GM12878 (cell line): ENCODE results near the gene UCP1. TPM values are rescaled to one million over a fixed set of nuclear protein-coding genes. Genes with fewer than 3 reads are reported as not detected.

Experiments
- ATAC-seq: fragments of 200-7000 bp; cut with Tn5 transposase; 3 replicates; pipeline ENCODE4 v1.9.1; 2020; ENCODE audit warnings: mild to moderate bottlenecking, moderate library complexity
- BruUV-seq: library from RNA; stranded (reverse); fragments of 400-500 nt; replicated peaks from 2 replicates; lab custom pipeline; 2021; lab: Mats Ljungman, UMichigan
- CTCF ChIA-PET: fragments of 300-600 bp; sonication (Branson Sonifier 250); formaldehyde crosslinking; extraction: SDS; loops from one replicate; lab custom pipeline; 2021; ENCODE audit warnings: inconsistent platforms; lab: Yijun Ruan, JAX
- POLR2A ChIA-PET: fragments of 350-600 bp; formaldehyde crosslinking; extraction: SDS; loops from one replicate; lab custom pipeline; 2021; ENCODE audit warnings: inconsistent platforms; lab: Charles Lee
- RAD21 ChIA-PET: fragments of 300-600 bp; sonication (Branson Sonifier 250); formaldehyde crosslinking; loops from one replicate; lab custom pipeline; 2023; ENCODE audit warnings: antibody characterized with exemption; ENCODE audit not compliant: unreplicated experiment; lab: Charles Lee
- SMC1A ChIA-PET: fragments of 300-600 bp; sonication (Branson Sonifier 250); formaldehyde crosslinking; loops from one replicate; lab custom pipeline; 2023; ENCODE audit not compliant: unreplicated experiment, uncharacterized antibody; lab: Charles Lee
- DNase-seq: peaks from one replicate; pipeline ENCODE4 v3.0.0-alpha.2; 2011; ENCODE audit warnings: low read depth, low spot score
- FAIRE-seq: peaks from 3 replicates; lab custom pipeline; 2011; peaks lifted over from hg19 to GRCh38; lab: Jason Lieb, UNC
- H2AFZ ChIP-seq: 2 replicates; pipeline ENCODE4 v1.6.0; 2011; ENCODE audit warnings: low read depth, low read length, control low read depth; ENCODE audit not compliant: control insufficient read depth
- H3K27ac ChIP-seq: 2 replicates; pipeline ENCODE4 v1.5.1; 2011; ENCODE audit warnings: control low read depth; ENCODE audit not compliant: control insufficient read depth, insufficient read depth
- H3K27me3 ChIP-seq, 2 experiments: replicated peaks in 1 of 2; 2 replicates each; pipeline versions ENCODE4 v1.6.0 to v1.6.1; 2011; ENCODE audit warnings: low read length in 1 of 2; ENCODE audit not compliant: control insufficient read depth in 2 of 2, insufficient read depth in 2 of 2
- H3K36me3 ChIP-seq, 2 experiments: 2 replicates each; pipeline ENCODE4 v1.5.1; 2011; ENCODE audit warnings: low read length in 1 of 2; ENCODE audit not compliant: control insufficient read depth in 2 of 2, insufficient read depth in 2 of 2
- H3K4me1 ChIP-seq: 2 replicates; pipeline ENCODE4 v1.6.1; 2011; ENCODE audit warnings: mild to moderate bottlenecking, low read length, moderate library complexity, mixed read lengths; ENCODE audit not compliant: control insufficient read depth, insufficient read depth
- H3K4me2 ChIP-seq: 2 replicates; pipeline ENCODE4 v1.6.0; 2011; ENCODE audit warnings: control low read depth; ENCODE audit not compliant: control insufficient read depth, insufficient read depth
- H3K4me3 ChIP-seq: fragments of 200-600 bp; sonication (generic); 2 replicates; pipeline ENCODE4 v1.5.1; 2016
- H3K79me2 ChIP-seq: 2 replicates; pipeline ENCODE4 v1.6.0; 2011; ENCODE audit warnings: low read length; ENCODE audit not compliant: control insufficient read depth, insufficient read depth
- H3K9ac ChIP-seq: 2 replicates; pipeline ENCODE4 v1.8.0; 2011; ENCODE audit warnings: low read length, control low read depth, mixed read lengths; ENCODE audit not compliant: control insufficient read depth, insufficient read depth
- H3K9me3 ChIP-seq: replicated peaks from 3 replicates; pipeline ENCODE4 v1.5.1; 2011; ENCODE audit warnings: mild to moderate bottlenecking, low read length; ENCODE audit not compliant: control insufficient read depth, insufficient read depth
- H4K20me1 ChIP-seq: 2 replicates; pipeline ENCODE4 v1.6.0; 2011; ENCODE audit not compliant: control insufficient read depth, insufficient read depth
- EZH2 ChIP-seq: IDR thresholded peaks from 2 replicates; pipeline ENCODE4 v1.6.1; 2012; ENCODE audit warnings: low read depth, mild to moderate bottlenecking, control low read depth, inconsistent platforms, low read length, borderline replicate concordance; ENCODE audit not compliant: control insufficient read depth
- KAT2A ChIP-seq: conservative IDR thresholded peaks from 2 replicates; pipeline ENCODE4 v1.6.1; 2011; ENCODE audit warnings: low read depth, low read length; ENCODE audit not compliant: control insufficient read depth
- MTA2 ChIP-seq: fragments of 450-650 bp; IDR thresholded peaks from 2 replicates; pipeline ENCODE4 v1.6.1; 2016; ENCODE audit warnings: low read depth, mild to moderate bottlenecking, moderate library complexity
- SIN3A ChIP-seq: IDR thresholded peaks from 2 replicates; pipeline ENCODE4 v1.6.1; 2012; ENCODE audit warnings: low read depth, low read length, improper control_type of control experiment
- SREBF1 ChIP-seq: IDR thresholded peaks from 2 replicates; pipeline ENCODE4 v1.6.1; 2012; ENCODE audit warnings: mild to moderate bottlenecking, low read length
- STAT3 ChIP-seq: IDR thresholded peaks from 2 replicates; pipeline ENCODE4 v1.6.1; 2011; ENCODE audit warnings: low read depth, low read length, improper control_type of control experiment
- ZBED1 ChIP-seq: IDR thresholded peaks from 2 replicates; pipeline ENCODE4 v1.6.1; 2016; ENCODE audit warnings: borderline replicate concordance
- WGBS: methylation state at CpG from one replicate; pipeline ENCODE4 v1.1.6; 2016; ENCODE audit warnings: low lambda C conversion rate; ENCODE audit not compliant: insufficient replicate concordance, insufficient coverage; ENCODE audit errors: missing lambda C conversion rate; 5-methylcytosine and 5-hydroxymethylcytosine counted together
- in situ Hi-C: fragments of 300-500 bp; cut with MboI; formaldehyde crosslinking; loops from 9 replicates; pipeline ENCODE4 v1.14.3; 2018; ENCODE audit warnings: mixed read lengths
- intact Hi-C: fragments of 100-400 bp; cut with micrococcal nuclease; formaldehyde crosslinking; loops from one replicate; pipeline ENCODE4 v1.14.2; 2022; ENCODE audit not compliant: unreplicated experiment
- polyA plus RNA-seq, 11 experiments: library from polyadenylated mRNA; depleted of rRNA in 4 of 11; unstranded in 6 of 11; stranded (reverse) in 5 of 11; fragments of >200 nt; fragmentation: Nextera tagmentation in 4 of 11; fragmentation: Illumina TruSeq in 1 of 11; extraction: Ambion mirVana in 4 of 11; extraction: Trizol in 1 of 11; gene quantifications; 1 replicate in 1 of 11; 2 replicates in 10 of 11; pipeline versions ENCODE4 v1.2.1 to v1.2.3, GENCODE V29; 2011 to 2016; ENCODE audit warnings: inconsistent platforms in 2 of 11, missing spikeins in 2 of 11, low read depth in 1 of 11
- total RNA-seq, 4 experiments: library from RNA; depleted of rRNA in 3 of 4; stranded (reverse); fragments of >200 nt in 3 of 4; fragmentation: Illumina TruSeq in 1 of 4; extraction: Trizol in 1 of 4; gene quantifications; 2 replicates each; pipeline versions ENCODE4 v1.2.1 to v1.2.3, GENCODE V29; 2013 to 2021
- TF ChIP-seq, protein P1 (sequence below): fragments of 450-650 bp; IDR thresholded peaks from 2 replicates; pipeline ENCODE4 v1.6.1; 2017; ENCODE audit warnings: mild to moderate bottlenecking
- TF ChIP-seq, protein P2 (sequence below): fragments of 150-350 bp; IDR thresholded peaks from 2 replicates; pipeline ENCODE4 v1.6.1; 2016; ENCODE audit warnings: low read depth, low read length

The UCP1 gene
- total and polyA plus RNA-seq, 10 of the 15 experiments (the other 5 are each of a cell fraction or from before 2014, with no cell fraction given), result not detected

DNA sequence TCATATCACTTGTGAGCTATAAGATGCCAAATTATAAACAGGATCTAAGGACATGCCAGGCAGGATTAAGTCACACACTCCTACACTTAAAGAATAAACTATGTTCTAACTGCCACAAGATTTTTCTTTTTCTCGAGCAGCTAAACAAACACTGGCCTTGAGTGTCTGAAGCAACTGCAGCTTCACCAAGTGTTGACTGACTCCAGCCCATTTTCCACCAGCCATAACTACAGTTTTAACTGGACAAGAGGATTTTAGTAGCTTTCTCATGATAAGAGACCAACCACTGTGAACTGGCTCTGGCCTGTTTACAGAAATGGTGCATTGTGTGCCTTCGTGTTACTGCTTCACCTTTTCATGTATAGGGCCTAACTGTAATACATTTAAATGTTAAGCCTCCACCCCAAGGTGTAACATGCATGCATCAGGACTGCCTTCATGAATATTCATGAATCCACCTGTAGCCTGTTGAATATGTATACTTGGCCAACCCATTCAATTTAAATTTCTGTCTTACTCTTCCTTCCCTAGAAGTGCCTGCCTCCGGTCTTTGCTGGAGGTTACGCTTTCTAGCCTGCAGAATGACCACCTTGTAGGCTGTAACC is 10.8 kb downstream of the UCP1 start:
- intact Hi-C loops, result no loop called here
- Histone ChIP-seq H2AFZ (no peak overlapping the region), H4K20me1 (no peaks in the 10 kb centered on the region), H3K4me1 (peaks cover 10% of the 10 kb centered on the region), H3K79me2 (no peaks in the 10 kb centered on the region), H3K4me3 (no peak overlapping the region), H3K4me2 (no peak overlapping the region), H3K36me3 (no peaks in the 10 kb centered on the region), H3K27ac (no peak overlapping the region), H3K27me3 (no peaks in the 10 kb centered on the region), H3K9ac (no peak overlapping the region), H3K9me3 (no peaks in the 10 kb centered on the region)
- ChIA-PET SMC1A (no interaction called here), RAD21 (interaction anchor here (1.4 kb wide), 1 partner anchor 52 kb away, joined by 4 read pairs; no protein-coding TSS in a partner anchor), POLR2A (interaction anchor here (2.0 kb wide), 1 partner anchor 34 kb away, joined by 9 read pairs; the partner anchor contains the start of gene ELMOD2), CTCF (interaction anchor here (1.3 to 2.8 kb wide), 2 partner anchors 29 to 34 kb away, joined by 4 to 23 read pairs; partner anchors contain the start of gene ELMOD2)
- in situ Hi-C loops, result no loop called here
- BruUV-seq, result no TSS peak
- FAIRE-seq (no peak), DNase-seq (no peak), ATAC-seq (no peak)
- TF ChIP-seq, protein P1, sequence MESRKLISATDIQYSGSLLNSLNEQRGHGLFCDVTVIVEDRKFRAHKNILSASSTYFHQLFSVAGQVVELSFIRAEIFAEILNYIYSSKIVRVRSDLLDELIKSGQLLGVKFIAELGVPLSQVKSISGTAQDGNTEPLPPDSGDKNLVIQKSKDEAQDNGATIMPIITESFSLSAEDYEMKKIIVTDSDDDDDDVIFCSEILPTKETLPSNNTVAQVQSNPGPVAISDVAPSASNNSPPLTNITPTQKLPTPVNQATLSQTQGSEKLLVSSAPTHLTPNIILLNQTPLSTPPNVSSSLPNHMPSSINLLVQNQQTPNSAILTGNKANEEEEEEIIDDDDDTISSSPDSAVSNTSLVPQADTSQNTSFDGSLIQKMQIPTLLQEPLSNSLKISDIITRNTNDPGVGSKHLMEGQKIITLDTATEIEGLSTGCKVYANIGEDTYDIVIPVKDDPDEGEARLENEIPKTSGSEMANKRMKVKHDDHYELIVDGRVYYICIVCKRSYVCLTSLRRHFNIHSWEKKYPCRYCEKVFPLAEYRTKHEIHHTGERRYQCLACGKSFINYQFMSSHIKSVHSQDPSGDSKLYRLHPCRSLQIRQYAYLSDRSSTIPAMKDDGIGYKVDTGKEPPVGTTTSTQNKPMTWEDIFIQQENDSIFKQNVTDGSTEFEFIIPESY, result no peak
- TF ChIP-seq SIN3A (no peak), ZBED1 (no peak), MTA2 (no peak), SREBF1 (no peak), STAT3 (no peak), EZH2 (no peak), KAT2A (no peak)
- TF ChIP-seq, protein P2, sequence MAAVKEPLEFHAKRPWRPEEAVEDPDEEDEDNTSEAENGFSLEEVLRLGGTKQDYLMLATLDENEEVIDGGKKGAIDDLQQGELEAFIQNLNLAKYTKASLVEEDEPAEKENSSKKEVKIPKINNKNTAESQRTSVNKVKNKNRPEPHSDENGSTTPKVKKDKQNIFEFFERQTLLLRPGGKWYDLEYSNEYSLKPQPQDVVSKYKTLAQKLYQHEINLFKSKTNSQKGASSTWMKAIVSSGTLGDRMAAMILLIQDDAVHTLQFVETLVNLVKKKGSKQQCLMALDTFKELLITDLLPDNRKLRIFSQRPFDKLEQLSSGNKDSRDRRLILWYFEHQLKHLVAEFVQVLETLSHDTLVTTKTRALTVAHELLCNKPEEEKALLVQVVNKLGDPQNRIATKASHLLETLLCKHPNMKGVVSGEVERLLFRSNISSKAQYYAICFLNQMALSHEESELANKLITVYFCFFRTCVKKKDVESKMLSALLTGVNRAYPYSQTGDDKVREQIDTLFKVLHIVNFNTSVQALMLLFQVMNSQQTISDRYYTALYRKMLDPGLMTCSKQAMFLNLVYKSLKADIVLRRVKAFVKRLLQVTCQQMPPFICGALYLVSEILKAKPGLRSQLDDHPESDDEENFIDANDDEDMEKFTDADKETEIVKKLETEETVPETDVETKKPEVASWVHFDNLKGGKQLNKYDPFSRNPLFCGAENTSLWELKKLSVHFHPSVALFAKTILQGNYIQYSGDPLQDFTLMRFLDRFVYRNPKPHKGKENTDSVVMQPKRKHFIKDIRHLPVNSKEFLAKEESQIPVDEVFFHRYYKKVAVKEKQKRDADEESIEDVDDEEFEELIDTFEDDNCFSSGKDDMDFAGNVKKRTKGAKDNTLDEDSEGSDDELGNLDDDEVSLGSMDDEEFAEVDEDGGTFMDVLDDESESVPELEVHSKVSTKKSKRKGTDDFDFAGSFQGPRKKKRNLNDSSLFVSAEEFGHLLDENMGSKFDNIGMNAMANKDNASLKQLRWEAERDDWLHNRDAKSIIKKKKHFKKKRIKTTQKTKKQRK, result no peak
- 97% methylated on average over 4 of the region's 4 CpGs for WGBS
